Measurements from ENCODE around the gene EN1.

EN1 gene

GRCh38 chr2:118842661-118843482 lies 4.6 kb downstream of the EN1 start:
- peak; percentile 50 for DNase-seq

- peak; percentile 37 for DNase-seq
Measured at GRCh38 chr2:118841828-118842461, 5.5 kb downstream of the EN1 start.

GRCh38 chr2:118841450-118841827 lies 6.0 kb downstream of the EN1 start:
- no peak for DNase-seq

GRCh38 chr2:118838741-118839455 lies 8.6 kb downstream of the EN1 start:
- DNase-seq, result no peak

GRCh38 chr2:118837621-118838020 lies 9.8 kb downstream of the EN1 start:
- DNase-seq, result no peak

- DNase-seq, result no peak
Measured at GRCh38 chr2:118837067-118837466, 10.4 kb downstream of the EN1 start.

GRCh38 chr2:118836411-118836930 lies 11.0 kb downstream of the EN1 start:
- DNase-seq, result no peak

GRCh38 chr2:118835746-118836410 lies 11.6 kb downstream of the EN1 start:
- no peak for DNase-seq

GRCh38 chr2:118834901-118835745 lies 12.3 kb downstream of the EN1 start:
- DNase-seq, result no peak

GRCh38 chr2:118834440-118834810 lies 13.0 kb downstream of the EN1 start:
- DNase-seq, result no peak

GRCh38 chr2:118833716-118834439 lies 13.6 kb downstream of the EN1 start:
- DNase-seq, result no peak

GRCh38 chr2:118832791-118833715 lies 14.4 kb downstream of the EN1 start:
- no peak for DNase-seq

GRCh38 chr2:118832071-118832790 lies 15.2 kb downstream of the EN1 start:
- DNase-seq, result no peak

- DNase-seq, result no peak
Measured at GRCh38 chr2:118830881-118831280, 16.6 kb downstream of the EN1 start.

GRCh38 chr2:118830118-118830517 lies 17.3 kb downstream of the EN1 start:
- no peak for DNase-seq

- no peak for DNase-seq
Measured at GRCh38 chr2:118826093-118826492, 21.4 kb downstream of the EN1 start.

- no peak for DNase-seq
Measured at GRCh38 chr2:118823633-118824032, 23.8 kb downstream of the EN1 start.

- DNase-seq, result no peak
Measured at GRCh38 chr2:118822572-118822971, 24.9 kb downstream of the EN1 start.

- DNase-seq, result no peak
Measured at GRCh38 chr2:118822015-118822414, 25.4 kb downstream of the EN1 start.

GRCh38 chr2:118817469-118817868 lies 30.0 kb downstream of the EN1 start:
- no peak for DNase-seq

Measured in NCI-H82 (cell line).